ENCODE measurements around the gene TRAM2.

TRAM2 gene

DNA sequence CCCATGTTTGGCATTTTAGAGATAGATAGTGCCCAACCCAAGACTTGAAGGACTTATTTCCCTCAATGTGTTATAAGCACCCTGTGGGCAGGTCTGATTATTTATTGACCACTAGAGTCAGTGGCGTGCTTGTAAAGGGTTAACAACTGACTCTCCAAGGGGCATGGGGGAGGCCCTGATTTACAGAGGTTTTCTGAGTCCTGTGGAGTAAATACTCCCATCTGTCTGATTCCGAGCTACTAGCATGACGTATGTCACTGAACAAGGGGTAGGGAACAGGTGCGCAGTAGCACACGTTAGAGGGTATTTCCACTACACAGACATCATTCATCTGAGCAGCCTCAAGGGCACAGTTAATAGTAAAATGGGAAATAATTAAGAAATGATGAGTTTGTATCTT, 17.4 kb upstream of the TRAM2 start:
- DNase-seq: no peak

DNA sequence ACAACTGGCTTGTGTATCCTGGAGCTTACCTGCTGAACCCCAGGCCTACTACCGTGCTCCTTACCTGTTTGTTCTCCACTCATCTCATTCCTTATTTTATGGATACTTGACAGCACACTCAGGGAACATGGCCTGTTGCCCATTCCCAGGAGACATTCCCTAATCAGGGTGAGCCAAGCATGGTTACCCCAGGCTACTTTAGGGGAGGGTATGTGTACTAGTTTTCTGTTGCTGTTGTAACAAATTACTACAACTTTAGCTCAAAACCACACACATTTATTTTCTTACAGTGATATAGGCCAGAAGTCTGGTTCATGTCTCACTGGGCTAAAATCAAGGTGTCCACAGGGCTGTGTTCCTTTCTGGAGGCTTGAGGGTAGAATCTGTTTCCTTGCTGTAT, 15.0 kb upstream of the TRAM2 start:
- no peak for DNase-seq

DNA sequence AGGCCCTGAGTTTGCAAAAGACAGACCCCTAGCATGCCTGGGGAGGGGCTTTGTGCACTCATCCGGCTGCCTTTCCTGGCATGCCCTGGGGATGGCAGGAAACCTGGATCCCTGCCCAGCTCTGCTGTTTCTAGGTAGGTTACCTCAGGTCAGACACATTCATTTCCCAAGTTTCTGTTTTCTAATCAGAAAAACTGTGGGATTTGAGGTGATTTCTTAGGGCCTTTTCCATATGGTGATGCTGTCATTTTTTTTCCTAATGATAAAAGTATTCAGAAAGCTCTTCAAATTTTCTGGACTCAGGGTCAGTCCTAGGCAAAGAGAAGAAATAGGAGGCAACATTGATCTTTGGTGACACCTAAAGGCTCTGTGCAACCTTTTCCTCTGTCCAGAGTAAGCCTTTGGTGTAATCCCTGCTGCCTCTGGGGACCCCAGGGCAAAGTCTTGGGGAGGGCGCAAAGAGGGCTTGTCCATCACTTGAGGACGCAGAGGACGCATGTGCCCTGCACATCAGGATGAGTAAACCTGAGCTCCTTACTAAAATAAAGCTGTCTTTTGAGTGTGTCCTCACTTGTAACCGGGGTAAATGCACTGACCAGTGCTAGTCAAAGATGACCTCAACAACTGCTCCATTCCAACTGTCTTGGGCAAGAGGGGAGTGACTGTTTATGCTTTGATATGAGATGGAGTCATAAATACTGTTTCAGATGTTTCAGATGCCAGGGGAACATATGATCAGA, 13.5 kb upstream of the TRAM2 start:
- DNase-seq: no peak

DNA sequence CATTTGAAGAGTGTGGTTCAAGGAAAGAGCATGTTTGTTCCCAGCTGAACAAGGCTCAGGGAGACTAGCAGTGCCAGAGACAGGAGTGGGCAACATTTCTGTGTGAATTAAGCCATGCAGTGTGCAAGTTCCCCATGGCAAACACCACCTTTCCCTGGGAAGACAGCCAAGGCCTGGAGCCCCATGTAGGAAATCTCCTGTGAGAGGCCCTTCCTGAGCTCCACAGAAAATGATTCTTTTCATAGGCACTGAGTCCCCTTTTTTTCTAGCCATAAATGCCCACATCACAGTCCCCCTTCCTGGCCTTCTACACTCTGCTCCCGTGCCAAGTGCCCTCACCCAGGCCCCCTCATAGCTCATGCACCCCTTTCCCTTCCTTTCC, 11.8 kb upstream of the TRAM2 start:
- no peak for DNase-seq

DNA sequence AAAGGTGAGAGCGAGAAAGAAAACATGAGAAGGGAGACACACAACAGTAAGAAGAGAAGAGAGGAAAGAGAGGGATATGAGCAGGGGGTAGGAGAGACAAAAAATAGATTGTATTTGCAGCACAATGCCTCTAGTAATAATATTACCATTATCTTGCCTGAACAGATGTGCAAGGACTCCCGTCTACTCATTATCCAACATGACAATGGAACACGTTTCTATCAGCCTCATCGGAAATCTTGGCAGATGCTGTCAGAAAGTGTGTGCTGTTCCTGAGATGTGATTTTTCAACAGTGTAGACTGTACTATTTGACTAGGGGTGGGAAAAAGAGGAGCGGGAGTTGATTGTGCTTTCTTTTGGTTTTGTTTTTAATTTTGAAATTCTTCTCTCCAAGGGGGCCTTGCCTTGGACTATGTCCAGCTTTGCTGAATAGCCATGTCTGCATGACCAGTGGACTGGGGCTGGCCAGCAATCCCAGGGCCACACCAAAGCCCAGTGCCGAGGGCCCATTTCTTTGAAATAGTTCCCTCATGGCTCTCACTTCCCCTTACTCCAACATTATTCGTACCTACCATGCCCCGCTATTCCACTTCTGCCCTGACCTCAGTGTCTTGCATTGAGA, 11.3 kb upstream of the TRAM2 start:
- no peak for DNase-seq

DNA sequence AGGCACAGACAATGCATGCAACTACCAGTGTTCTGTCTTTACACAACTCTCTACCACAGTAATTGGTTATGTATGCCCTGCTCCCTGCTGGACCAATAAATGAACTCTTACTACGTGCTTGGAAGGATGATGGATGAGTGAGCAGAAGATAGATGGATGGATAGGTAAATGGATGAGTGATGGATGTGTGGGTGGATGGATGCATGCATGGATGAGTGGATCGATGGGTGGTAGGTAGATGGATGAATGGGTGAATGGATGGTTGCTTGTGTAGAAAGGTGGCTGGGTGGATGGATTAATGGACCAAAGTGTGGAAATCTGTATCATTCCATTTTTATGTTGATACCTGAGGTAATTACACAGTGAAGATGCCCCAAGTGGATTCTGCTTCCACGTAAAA, 10.1 kb upstream of the TRAM2 start:
- no peak for DNase-seq

DNA sequence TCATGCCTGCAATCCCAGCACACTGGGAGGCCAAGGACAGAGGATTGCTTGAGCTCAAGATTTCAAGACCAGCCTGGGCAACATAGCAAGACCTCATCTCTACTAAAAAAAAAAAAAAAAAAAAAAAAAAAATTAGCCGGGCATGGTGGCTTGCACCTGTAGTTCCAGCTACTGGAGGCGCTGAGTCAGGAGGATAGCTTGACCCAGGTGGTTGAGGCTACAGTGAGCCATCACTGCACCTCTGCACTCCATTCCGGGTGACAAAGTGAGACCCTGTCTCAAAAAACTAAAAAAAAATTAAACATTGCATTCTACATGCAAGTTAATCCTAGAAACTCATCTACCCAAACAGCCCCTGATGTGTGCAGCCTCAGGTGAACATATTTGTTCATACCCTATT, 7.3 kb upstream of the TRAM2 start:
- DNase-seq: no peak

DNA sequence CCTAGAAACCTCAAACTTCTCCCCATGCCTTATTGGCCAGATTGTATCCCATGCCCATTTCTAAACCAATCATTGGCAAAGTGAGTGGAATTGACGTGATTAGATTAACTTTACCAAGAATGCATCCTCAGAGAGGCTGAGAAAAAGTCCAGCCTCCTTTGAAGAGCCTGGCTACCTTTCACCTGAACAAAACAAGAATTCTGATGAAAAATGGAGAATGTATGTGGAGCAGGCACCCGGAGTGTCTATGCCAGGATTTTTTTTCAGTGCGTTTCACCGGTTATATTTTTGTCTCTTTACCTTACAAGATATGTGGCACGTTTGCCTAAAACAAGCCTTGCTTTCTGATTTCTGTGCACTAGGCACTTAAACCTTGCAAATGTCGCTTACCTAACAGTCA, 6.1 kb upstream of the TRAM2 start:
- no peak for DNase-seq

DNA sequence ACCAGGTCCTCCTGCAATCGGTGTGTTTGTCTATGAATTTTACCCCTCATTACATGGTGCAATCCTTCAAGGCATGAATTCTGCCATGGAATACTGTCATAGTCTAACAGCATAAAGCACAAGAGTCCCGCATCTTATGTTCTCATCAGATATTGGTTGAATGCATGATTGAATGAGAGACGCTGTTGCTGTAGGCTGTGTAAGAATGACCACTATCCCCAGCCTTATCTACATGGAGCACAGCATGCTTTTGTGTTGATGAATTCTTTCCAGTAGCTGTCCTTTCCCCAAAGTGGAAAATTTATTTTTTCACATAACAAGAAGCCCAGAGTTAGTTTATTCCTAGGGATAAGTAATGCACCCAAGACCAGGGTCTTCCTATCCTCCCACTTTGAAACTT, 5.6 kb upstream of the TRAM2 start:
- no peak for DNase-seq

DNA sequence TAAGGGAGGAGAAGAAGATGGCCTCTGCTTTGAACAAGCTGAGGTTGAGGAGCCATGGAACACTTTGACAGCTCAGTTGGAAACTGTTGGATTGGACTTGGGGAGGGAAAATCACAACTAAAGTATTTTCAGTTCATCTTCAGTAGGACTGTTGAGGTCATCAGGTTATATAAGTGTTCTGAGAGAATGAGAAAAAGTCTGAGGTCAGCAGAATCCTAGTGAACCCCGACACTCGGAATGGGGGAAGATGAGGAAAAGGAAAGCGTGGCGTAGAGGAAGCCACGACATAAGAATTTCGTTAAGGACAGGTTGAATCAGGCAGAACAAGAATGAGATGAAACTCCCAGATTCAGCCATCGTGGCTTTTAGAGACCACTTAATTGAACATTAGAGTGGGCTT, 4.0 kb upstream of the TRAM2 start:
- DNase-seq: no peak

DNA sequence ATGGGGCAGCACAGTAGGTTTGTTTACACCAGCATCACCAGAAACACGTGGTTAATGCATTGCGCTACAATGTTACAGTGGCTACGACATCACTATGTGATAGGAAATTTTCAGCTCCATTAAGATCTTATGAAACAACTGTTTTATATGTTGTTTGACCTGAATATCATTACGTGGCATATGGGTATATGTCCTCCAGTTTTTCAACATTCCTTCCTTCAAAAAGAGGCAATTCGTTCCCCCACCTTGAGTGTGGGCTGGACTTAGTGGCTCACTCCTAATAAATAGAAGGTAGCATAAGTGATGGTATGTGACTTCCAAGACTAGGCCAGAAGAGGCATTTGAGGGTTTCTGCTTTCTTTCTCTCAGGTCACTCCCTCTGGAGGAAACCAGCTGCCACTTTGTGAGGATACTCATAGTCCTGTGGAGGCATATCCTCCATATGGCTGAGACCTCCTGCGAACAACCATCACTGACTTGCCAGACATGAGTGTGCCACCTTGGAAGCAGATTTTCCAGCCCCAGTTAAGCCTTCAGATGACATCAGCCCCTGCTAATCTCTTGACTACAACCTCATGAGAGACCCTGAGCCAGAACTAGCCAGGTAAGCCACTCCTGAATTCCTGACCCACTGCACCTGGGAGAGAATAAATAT, 2.3 kb upstream of the TRAM2 start:
- DNase-seq: no peak

DNA sequence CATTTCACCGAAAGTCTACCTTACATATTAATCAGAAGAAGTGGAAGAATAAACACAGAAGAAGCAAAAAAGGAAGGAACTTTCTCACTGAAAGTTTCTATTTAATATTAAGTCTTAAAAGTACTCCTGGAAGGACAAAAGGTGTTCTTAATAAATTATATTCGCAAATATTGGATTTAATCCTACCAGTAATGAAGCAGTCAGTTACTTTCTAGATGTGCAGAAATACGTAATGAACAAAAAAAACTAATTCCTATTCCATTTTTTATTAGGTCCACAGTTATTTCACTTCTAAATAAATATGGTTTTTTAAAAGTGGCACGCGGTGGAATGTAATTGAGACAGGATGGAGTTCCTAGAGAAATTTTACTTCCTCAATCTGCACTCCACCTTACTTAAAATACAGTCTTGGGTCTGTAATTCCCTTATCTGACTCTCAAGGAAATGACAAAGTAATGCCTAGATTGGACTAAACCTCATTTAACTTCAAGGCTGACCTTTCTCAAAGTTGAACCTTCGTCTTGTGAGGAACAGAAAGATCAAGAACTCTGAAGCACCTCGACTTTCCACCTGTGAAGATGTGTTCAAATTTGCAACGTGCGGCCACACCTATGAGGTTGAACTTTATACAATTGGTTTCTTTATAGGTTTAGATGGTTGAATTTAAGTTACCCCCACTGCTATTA, 1.1 kb upstream of the TRAM2 start:
- DNase-seq: no peak

DNA sequence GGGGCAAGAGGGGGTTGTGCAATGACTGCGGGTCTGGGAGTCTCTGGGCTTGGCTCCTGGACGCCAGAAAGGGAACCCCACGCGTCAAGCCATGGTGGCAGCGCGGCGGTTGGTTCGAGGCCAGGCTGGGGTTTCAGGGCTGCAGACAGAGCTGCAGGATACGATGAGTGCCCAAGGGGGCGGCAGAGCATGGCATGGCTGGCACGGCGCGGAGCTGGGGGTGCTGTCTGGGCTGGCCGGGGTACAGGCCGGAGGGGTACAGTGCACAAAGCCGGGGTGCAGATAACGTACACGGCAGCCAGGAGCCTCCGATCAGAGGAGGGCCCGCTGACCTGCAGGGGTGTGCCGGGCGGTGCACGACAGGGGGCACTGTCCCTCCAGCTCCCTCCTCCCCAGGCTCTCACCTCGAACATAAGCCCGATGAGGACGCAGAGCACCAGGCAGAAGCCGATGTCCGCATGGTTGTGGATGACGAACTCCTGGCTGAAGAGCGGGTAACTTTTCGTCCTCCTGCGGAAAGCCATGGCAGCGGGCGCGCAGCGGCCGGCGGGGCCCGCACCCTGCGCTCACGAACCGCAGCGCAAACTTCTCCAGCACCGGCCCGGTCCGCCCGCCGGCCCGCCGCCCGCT, 353 bp downstream of the TRAM2 start:
- DNase-seq: peak; percentile 72

DNA sequence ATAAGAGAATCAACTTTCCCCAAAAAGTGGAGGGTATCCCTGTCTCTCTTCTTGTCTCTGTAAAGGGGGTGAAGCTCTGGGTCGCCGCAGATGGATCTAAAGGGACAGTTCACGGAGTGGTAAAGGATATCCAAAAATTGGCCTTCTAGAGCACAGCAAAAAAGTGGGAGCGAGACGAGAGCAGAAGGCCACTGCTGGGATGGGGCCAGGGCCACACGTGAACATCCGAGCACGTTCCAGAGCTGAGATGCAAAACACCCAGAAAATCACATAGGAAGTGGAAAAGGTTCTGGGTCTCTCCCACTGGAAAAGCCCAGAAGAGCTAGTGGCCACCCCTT, 837 bp downstream of the TRAM2 start:
- no peak for DNase-seq

DNA sequence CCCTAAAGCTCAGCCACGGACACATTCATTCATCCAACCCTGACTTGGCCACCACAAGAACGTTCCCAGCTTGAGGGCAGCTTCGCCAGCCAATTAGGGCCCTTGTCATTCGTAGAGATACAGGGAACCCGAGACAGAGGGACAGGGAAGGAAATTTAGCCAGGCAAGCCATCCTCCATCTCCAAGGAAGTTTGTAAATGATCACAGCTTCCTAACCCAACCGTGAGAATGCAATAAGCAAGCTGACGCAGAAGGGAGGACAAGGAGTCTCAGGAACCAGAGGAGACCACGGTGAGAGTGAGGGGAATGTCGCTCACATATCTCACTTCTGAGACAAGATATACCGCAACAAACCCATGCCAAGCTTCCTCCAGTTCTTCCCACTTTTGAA, 1.4 kb downstream of the TRAM2 start:
- no peak for DNase-seq

DNA sequence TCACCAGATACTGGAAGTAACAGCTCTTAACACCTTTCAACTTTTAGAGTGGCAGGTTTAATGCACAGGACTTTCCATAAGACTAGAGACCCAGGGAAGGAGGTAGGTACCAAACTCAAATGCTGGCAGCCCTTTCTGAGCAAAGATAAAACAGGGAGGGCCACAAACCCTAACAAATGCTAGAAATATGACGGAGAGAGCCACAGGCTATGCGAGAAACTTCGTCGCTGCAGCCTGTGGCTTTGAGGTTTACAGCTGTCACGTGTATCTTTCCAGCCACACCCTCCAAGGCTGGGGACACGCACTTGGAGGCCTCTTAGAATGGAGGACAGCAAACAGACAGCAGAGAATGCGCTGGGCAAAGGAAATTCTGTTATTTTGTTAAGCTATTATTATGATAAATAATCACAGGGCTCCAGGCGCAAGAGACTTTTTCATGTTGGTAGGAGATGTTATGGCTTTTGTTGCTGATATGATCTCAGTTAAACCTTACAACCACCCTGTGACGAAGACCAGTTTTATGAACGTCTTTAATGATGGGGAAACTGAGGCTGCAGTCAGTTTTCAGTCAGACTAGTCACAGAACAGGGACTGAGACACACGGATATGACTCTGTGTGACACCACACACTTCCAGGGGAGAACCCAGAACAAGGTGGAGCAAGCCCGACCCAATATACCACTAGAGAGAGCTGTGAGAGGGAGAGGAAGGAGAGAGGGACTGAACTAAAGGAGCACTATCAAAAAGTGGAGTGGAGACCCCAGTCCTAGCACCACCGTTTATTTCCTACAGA, 2.0 kb downstream of the TRAM2 start:
- DNase-seq: peak; percentile 58

DNA sequence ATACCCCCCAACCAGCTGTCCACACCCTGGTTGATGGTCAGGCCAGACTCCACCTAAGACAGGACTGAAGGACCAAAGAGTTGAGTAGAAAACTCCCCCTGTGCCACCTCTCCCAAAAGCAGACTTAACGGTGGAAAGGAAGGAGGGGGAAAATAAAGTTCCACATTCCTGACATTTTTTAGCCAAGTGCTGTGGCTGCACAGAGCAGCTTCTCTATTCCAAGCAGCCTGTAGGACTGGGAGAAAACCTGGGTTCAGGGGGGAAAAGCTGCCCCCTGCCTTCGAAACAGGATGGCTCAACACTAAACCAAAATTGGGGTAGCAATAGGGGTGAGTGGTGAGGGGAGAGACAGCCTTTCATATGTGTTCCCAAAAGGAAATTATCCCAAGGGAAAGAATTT, 3.6 kb downstream of the TRAM2 start:
- no peak for DNase-seq

DNA sequence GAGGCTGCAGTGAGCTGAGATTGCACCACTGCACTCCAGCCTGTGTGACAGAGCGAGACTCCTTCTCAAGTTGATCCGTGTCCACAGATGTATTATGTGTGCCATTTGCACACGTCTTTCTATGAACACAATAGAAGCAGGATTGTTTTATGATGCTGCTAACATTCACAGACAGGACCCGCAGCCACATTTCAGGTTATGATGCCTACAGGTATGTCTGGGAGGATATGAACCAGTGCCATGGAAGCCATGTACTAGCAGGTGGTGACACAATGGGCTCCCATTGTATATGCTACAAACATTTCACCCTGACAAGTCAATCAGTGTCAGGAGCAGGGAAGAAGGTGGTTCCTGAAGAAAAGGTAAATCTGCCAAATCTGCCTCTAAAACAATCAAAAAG, 4.3 kb downstream of the TRAM2 start:
- no peak for DNase-seq

DNA sequence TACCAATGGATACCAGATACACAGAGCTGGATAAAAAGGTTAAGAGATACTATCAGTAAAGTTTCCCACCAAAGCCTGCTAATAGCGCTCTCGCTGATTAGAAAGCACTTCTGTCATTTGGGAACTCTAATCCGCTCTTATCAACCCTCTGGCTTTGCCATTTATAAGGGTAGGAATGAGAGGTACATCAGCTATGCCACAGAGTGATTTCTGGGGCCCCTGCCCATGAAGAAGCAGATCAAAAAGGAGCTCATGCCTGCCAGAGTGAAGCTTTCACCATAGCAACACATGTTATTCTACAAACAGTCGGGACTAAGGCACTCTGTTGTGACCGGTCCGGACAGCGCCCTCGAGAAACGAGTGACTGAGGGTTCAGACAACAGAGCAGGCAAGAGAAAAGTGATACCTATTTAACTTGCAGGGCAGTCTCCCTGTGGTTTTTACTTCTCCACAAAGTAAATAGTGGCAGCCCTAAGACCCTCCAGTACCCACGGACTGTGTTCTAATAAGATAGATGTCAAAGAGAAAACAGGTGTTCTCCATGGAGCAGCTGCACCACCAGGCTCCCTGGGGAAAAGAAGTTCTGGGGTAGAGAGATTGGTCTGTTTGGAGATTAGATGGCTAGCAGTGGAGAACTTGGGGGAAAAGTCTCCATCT, 5.6 kb downstream of the TRAM2 start:
- DNase-seq: no peak

DNA sequence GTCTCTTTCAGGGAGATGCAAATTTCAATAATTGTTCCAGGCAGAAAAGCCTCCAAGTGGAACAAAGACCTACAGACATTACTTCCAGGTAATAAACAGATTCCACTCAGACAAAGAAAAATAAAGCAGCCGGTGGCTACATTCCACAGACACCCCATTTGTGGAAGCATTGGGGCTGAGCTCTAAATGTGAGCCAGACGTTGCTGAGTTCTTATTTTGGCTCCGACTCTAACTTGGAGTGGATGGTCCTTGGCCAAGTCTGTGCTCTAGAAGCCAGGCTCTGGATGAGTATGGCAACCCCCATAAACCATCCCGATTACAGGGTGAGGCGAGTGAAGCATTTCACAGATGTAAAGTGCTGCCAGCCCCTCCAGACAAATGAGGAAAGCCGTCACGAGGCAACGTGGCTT, 6.6 kb downstream of the TRAM2 start:
- no peak for DNase-seq

DNA sequence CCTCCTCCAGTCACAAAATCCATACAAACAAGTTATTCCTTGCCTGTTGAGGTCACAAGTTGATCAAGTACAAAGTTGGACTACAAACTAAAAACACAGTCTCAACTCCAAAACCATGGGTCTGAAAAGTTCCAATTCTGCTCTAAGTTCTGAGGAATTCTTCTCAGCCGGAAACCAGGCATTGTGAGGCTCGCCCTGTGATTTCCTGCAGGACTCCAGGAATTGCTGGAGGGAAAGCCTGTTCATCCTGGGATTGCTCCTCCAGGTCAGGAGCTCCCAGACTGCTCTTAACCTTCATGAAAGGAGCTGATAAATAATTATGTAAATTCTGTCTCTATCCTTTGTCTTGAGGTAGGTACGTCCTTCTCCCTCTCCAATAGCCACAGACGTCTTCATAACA, 8.5 kb downstream of the TRAM2 start:
- no peak for DNase-seq

DNA sequence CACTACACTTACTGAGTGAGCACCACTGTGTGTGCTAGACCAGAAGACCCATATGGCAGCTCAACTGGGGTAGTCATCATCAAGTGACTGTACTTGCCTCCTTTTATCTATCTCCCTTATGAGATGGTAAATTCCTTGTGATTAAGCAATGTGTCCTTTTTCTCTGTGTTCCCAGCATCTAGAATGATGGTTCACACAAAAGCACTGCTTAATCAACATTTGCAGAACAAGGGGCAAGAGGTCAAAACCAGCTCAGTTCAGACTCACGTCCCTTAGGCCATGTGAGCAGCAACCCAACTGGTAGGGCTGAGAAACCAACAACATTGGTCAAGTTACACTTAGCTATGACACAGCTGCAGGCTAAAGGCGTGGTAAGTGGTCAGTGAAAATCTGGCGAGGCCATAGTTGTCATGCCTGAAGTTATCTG, 10.0 kb downstream of the TRAM2 start:
- DNase-seq: no peak
